Measurements from ENCODE around the gene MEGF8. TPM values are rescaled to one million over a fixed set of nuclear protein-coding genes. Genes with fewer than 3 reads are reported as not detected.

Gene MEGF8
- total RNA-seq, 1 donor from 2014 or later, result 4.3 TPM

DNA sequence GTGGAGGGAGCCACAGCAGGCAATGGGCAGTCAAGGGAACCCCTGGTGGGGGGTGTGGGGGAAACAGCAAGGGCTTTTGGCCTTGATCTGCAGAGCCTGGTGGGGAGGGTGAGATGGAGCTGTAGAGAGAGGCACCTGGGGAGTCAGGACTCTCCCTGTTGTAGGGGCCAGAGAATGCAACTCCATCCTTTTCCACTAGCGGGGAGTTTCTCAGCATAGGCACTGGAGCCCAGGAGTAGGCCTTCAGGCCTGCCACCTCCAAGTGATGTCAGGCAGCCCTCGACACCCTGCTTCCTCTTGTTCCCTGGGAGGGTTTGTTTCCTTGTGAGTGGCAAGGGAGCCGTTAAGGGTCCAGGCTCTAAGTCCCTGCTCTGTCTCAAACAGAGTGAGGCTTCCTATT, 25.0 kb downstream of the MEGF8 start:
- intact Hi-C loops (cut with micrococcal nuclease), result no loop called here

DNA sequence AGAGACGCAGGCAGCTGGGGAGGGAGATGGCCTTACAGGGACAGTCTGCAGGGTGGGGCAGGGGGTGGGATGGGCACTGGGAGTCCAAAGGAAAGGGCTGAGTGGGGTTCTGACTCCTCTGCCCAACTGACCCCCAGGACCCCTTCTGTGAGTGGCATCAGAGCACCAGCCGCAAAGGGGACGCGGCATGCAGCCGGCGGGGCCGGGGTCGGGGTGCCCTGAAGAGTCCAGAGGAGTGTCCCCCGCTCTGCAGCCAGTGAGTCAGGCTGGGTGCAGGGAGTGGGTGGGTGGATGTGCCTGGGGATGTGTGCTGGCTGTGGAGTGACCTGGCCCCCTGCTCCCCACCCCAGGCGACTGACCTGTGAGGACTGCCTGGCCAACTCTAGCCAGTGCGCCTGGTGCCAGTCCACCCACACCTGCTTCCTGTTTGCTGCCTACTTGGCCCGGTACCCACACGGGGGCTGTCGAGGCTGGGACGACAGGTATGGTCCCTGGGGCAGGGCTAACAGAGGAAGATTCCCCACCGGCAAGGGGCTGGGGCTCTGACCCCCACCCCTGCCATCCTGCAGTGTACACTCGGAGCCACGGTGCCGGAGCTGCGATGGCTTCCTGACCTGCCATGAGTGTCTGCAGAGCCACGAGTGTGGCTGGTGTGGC, 25.8 kb downstream of the MEGF8 start:
- intact Hi-C loops (cut with micrococcal nuclease), result no loop called here

- intact Hi-C loops (cut with micrococcal nuclease), result no loop called here
Measured at GRCh38 chr19:42352301-42353259, 27.1 kb downstream of the MEGF8 start.

GRCh38 chr19:42353341-42354015, 28.0 kb downstream of the MEGF8 start:
- intact Hi-C loops (cut with micrococcal nuclease), result no loop called here

GRCh38 chr19:42355896-42356295, 30.5 kb downstream of the MEGF8 start:
- intact Hi-C loops (cut with micrococcal nuclease), result no loop called here

GRCh38 chr19:42356686-42357085, 31.3 kb downstream of the MEGF8 start:
- intact Hi-C loops (cut with micrococcal nuclease), result no loop called here

DNA sequence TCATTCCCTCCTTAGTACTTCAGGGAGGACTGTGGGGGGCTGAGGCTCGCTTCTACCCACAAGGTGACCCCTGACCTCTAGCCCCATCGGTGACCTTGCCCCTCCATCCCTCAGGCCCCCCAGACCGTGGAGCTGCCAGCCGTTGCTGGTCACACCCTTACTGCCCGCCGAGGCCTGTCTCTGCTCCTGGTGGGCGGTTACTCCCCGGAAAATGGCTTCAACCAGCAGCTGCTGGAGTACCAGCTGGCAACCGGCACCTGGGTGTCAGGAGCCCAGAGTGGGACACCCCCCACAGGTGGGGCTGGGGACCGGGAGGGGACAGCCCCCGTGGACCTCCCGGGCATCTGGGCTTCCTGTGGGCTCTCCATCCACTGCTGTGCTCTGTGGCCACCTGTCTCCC, 31.9 kb downstream of the MEGF8 start:
- intact Hi-C loops (cut with micrococcal nuclease), result no loop called here

DNA sequence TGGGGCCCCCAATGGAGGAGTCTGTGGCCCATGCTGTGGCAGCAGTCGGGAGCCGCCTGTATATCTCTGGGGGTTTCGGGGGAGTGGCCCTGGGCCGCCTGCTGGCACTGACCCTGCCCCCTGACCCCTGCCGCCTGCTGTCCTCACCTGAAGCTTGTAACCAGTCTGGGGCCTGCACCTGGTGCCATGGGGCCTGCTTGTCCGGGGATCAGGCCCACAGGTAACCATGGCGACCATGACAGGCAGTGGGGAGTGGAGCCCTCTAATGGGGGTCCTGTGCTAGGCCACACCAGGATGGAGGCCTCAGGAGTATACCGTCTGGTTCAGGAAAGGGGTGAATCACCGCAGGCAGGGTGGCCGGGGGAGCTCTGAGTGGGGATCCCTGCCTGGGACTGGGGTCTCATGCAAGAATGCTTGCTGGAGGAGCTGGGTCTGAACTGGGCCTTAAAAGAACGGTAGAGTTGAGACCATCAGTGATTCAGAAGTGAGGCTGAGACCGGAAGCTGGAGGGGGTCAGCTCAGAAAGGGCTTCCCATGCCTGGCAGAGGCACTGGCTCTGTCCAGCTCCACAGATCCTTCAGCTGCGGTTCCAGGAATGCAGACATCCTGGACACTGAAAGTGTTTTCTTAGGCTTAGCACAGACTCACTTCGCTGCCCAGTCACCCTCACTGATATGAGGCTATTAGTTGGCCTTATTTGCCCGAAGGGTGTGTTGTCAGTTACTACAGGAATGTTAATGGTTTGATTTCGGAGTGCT, 35.5 kb downstream of the MEGF8 start:
- intact Hi-C loops (cut with micrococcal nuclease), result no loop called here

- intact Hi-C loops (cut with micrococcal nuclease), result no loop called here
Measured at GRCh38 chr19:42361545-42361910, 36.1 kb downstream of the MEGF8 start.

- intact Hi-C loops (cut with micrococcal nuclease), result no loop called here
Measured at GRCh38 chr19:42362342-42362741, 36.9 kb downstream of the MEGF8 start.

GRCh38 chr19:42362891-42363440, 37.5 kb downstream of the MEGF8 start:
- intact Hi-C loops (cut with micrococcal nuclease), result no loop called here

DNA sequence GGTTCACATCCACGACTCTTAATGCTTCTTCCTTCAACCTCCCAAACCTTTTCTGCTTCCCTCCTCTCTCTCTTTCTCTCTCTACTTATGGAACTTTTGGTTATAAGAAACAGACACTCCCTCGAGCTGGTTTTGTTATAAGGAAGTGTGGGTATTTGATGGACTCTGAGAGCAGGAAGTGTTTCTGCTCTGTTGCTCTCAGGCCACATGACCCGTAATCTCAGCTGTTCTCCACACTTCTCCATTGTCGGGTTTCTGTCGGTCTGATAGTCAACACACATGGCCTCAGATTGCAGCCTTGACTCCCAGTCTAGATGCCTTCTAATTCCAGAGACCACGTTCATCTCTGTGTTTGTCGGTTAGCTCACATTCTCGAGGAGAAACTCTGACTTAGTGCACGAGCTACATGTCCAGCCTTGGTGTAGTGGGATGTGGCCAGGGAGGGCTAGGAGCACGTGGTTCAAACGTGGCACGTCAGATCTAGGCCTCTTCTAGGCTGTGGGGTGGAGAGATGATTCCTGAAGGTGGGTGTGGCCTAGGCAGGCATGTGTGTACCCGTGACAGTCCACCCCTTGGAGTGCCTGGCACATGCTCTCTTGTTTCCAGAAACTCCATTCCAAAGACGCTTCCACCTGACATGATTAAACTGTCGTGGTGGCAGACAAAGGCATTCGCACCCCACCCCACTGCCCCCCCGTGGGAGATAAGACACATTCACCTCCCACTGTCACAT, 38.3 kb downstream of the MEGF8 start:
- intact Hi-C loops (cut with micrococcal nuclease), result no loop called here

DNA sequence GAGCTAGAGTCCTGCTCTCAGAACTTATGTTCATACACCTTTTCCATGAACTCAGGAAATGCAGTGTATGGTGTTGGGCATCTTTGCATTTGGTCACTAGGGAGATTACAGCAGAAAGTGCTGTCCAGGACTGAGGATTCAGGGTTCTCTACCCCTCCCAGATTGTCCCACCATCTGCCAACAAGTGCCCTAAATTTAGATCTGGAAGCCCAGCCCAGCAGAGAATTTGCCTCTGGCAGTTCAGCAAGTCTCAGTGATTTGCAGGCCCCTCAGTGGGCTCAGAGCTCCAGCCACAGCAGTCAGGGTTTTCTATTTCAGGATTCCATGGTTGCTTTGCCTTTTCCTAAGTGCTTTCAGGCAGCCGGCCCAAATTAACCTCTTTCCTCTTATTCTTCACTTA, 41.2 kb downstream of the MEGF8 start:
- intact Hi-C loops (cut with micrococcal nuclease), result no loop called here

DNA sequence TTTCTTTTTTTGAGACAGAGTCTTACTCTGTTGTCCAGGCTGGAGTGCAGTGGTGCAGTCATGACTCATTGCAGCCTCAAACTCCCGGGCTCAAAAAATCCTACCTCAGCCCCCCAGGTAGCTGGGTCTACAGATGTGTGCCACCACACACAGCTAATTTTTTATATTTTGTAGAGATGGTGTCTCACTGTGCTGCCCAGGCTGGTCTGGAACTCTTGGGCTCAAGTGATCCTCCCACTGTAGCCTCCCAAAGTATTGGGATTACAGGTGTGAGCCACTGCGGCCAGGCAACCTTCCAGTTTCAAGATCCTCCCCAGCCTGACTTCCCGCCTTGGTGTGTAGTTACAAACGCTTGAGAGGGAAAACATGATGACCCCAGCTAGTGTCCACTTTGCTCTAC, 42.5 kb downstream of the MEGF8 start:
- intact Hi-C loops (cut with micrococcal nuclease), result no loop called here

GRCh38 chr19:42368360-42368759, 42.9 kb downstream of the MEGF8 start:
- intact Hi-C loops (cut with micrococcal nuclease), result no loop called here

- intact Hi-C loops (cut with micrococcal nuclease), result no loop called here
Measured at GRCh38 chr19:42368765-42369164, 43.3 kb downstream of the MEGF8 start.

DNA sequence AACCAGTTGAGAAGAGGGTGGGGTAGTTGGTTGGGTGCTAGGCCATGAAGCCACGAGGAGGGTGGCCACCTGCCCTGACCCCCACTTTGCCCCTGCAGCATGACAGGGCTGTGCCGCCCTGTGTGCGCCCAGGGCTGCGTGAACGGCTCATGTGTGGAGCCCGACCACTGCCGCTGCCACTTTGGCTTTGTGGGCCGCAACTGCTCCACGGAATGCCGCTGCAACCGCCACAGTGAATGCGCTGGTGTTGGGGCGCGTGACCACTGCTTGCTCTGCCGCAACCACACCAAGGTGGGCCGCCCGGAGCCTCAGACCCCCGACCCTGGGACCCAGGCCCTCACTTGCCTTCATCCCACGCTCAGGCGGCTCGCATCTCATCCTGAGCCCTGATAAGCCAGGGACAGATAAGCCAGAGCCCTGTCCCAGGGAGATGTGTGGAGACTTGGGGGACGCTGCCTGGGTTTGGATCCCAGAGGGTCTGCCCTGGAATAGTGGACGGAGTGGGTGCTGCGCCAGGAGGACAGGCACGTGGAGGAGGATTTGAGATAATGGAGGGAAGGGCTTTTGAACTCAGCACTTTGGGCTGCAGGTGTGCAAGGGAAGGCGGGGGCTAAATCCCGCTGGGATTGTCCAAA, 44.1 kb downstream of the MEGF8 start:
- intact Hi-C loops (cut with micrococcal nuclease), result no loop called here

DNA sequence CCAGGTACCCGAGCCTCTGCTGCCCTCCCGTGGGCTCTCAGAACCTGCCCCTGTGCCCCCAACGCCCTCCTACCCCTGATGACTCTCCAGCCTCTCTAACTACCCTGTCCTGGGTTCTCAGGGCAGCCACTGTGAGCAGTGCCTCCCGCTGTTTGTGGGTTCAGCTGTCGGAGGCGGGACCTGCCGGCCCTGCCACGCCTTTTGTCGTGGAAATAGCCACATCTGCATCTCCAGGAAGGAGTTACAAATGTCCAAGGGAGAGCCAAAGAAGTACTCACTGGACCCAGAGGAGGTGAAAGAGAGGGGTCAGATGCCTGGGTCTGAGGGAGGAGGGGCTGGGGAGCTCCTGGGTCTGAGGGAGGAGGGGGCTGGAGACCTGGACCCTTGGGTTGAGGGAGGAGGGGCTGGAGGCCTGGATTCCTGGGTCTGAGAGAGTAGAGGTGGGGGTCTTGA, 44.7 kb downstream of the MEGF8 start:
- intact Hi-C loops (cut with micrococcal nuclease), result no loop called here

DNA sequence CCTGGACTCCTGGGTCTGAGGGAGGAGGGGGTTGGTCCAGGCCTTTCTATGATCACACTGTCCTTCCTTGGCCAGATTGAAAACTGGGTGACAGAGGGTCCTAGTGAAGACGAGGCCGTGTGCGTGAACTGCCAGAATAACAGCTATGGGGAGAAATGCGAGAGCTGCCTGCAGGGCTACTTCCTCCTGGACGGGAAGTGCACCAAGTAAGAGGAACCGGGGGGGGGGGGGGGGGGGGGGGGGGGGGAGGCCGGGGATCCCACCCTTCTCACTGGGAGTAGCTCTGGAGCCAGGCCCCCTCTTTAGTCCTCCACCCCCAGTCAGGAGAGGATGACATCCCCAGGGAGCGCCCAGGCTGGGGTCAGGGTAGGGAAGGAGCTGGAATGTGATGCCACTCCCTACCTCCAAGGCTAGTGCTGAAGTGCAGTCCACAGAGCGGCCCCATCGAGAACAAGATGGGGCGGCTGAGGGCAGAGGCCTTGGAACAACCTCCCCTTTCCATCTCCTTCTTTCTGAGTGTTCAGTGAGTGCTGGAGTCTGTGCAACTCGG, 45.3 kb downstream of the MEGF8 start:
- intact Hi-C loops (cut with micrococcal nuclease), result no loop called here

Measured in T-helper 1 cell treated with Interleukin-12 subunit alpha and Interleukin-12 subunit beta and Interleukin-4 antibody, amounts not matched to agents 30 ng/mL and 1 ng/mL, for 36 hours (primary cell).